Measurements from ENCODE around the gene PLA2G10.
"Not testable (repeated sequence)": the region's sequence is repeated elsewhere in the genome, so short reads cannot be mapped to it uniquely, and the experiment has no call there.

The PLA2G10 gene

GRCh38 chr16:14682121-14682520 lies 12.0 kb downstream of the PLA2G10 start:
- no peak overlapping the region for H3K4me3 ChIP-seq (ENCODE audit: insufficient read depth, low read depth, low read length, poor library complexity, severe bottlenecking)
- H3K27me3 ChIP-seq (replicated peaks; ENCODE audit: control insufficient read depth, insufficient read depth, low read length, poor library complexity, severe bottlenecking), result no peaks in the 10 kb centered on the region
- no peak overlapping the region for H3K27ac ChIP-seq (ENCODE audit: insufficient read depth, low read length, poor library complexity, severe bottlenecking)
- DNase-seq, result no peak
- H3K4me1 ChIP-seq (ENCODE audit: control insufficient read depth, insufficient read depth, low read length, poor library complexity, severe bottlenecking), result no peaks in the 10 kb centered on the region
- no peaks in the 10 kb centered on the region for H3K9me3 ChIP-seq (ENCODE audit: control insufficient read depth, low read length)
- no peaks in the 10 kb centered on the region for H3K36me3 ChIP-seq (ENCODE audit: control insufficient read depth, insufficient read depth, low read length)

- no peaks in the 10 kb centered on the region for H3K4me1 ChIP-seq (ENCODE audit: control insufficient read depth, insufficient read depth, low read length, poor library complexity, severe bottlenecking)
- no peaks in the 10 kb centered on the region for H3K9me3 ChIP-seq (ENCODE audit: control insufficient read depth, low read length)
- H3K27me3 ChIP-seq (replicated peaks; ENCODE audit: control insufficient read depth, insufficient read depth, low read length, poor library complexity, severe bottlenecking), result no peaks in the 10 kb centered on the region
- H3K4me3 ChIP-seq (ENCODE audit: insufficient read depth, low read depth, low read length, poor library complexity, severe bottlenecking), result no peak overlapping the region
- no peak overlapping the region for H3K27ac ChIP-seq (ENCODE audit: insufficient read depth, low read length, poor library complexity, severe bottlenecking)
- DNase-seq, result no peak
- H3K36me3 ChIP-seq (ENCODE audit: control insufficient read depth, insufficient read depth, low read length), result no peaks in the 10 kb centered on the region
Observed at GRCh38 chr16:14681115-14681514, 13.0 kb downstream of the PLA2G10 start.

- DNase-seq; H3K27me3 ChIP-seq (replicated peaks; ENCODE audit: control insufficient read depth, insufficient read depth, low read length, poor library complexity, severe bottlenecking); H3K4me3 ChIP-seq (ENCODE audit: insufficient read depth, low read depth, low read length, poor library complexity, severe bottlenecking); H3K27ac ChIP-seq (ENCODE audit: insufficient read depth, low read length, poor library complexity, severe bottlenecking); H3K4me1 ChIP-seq (ENCODE audit: control insufficient read depth, insufficient read depth, low read length, poor library complexity, severe bottlenecking); H3K36me3 ChIP-seq (ENCODE audit: control insufficient read depth, insufficient read depth, low read length); H3K9me3 ChIP-seq (ENCODE audit: control insufficient read depth, low read length): not testable (repeated sequence)
Observed at GRCh38 chr16:14680396-14680795, 13.7 kb downstream of the PLA2G10 start.

- Histone ChIP-seq H3K27me3 (replicated peaks; ENCODE audit: control insufficient read depth, insufficient read depth, low read length, poor library complexity, severe bottlenecking) (no peaks in the 10 kb centered on the region), H3K36me3 (ENCODE audit: control insufficient read depth, insufficient read depth, low read length) (no peaks in the 10 kb centered on the region), H3K4me3 (ENCODE audit: insufficient read depth, low read depth, low read length, poor library complexity, severe bottlenecking) (no peak overlapping the region), H3K27ac (ENCODE audit: insufficient read depth, low read length, poor library complexity, severe bottlenecking) (no peak overlapping the region), H3K4me1 (ENCODE audit: control insufficient read depth, insufficient read depth, low read length, poor library complexity, severe bottlenecking) (no peaks in the 10 kb centered on the region), H3K9me3 (ENCODE audit: control insufficient read depth, low read length) (no peaks in the 10 kb centered on the region)
- no peak for DNase-seq
Observed at GRCh38 chr16:14678748-14679497, 15.2 kb downstream of the PLA2G10 start.

- no peaks in the 10 kb centered on the region for H3K4me1 ChIP-seq (ENCODE audit: control insufficient read depth, insufficient read depth, low read length, poor library complexity, severe bottlenecking)
- H3K9me3 ChIP-seq (ENCODE audit: control insufficient read depth, low read length), result no peaks in the 10 kb centered on the region
- no peak overlapping the region for H3K4me3 ChIP-seq (ENCODE audit: insufficient read depth, low read depth, low read length, poor library complexity, severe bottlenecking)
- no peaks in the 10 kb centered on the region for H3K36me3 ChIP-seq (ENCODE audit: control insufficient read depth, insufficient read depth, low read length)
- no peak for DNase-seq
- no peak overlapping the region for H3K27ac ChIP-seq (ENCODE audit: insufficient read depth, low read length, poor library complexity, severe bottlenecking)
- no peaks in the 10 kb centered on the region for H3K27me3 ChIP-seq (replicated peaks; ENCODE audit: control insufficient read depth, insufficient read depth, low read length, poor library complexity, severe bottlenecking)
Observed at GRCh38 chr16:14677627-14678026, 16.5 kb downstream of the PLA2G10 start.

- no peak for DNase-seq
- H3K27ac ChIP-seq (ENCODE audit: insufficient read depth, low read length, poor library complexity, severe bottlenecking), result no peak overlapping the region
- no peaks in the 10 kb centered on the region for H3K4me1 ChIP-seq (ENCODE audit: control insufficient read depth, insufficient read depth, low read length, poor library complexity, severe bottlenecking)
- H3K27me3 ChIP-seq (replicated peaks; ENCODE audit: control insufficient read depth, insufficient read depth, low read length, poor library complexity, severe bottlenecking), result no peaks in the 10 kb centered on the region
- no peaks in the 10 kb centered on the region for H3K36me3 ChIP-seq (ENCODE audit: control insufficient read depth, insufficient read depth, low read length)
- H3K9me3 ChIP-seq (ENCODE audit: control insufficient read depth, low read length), result no peaks in the 10 kb centered on the region
- no peak overlapping the region for H3K4me3 ChIP-seq (ENCODE audit: insufficient read depth, low read depth, low read length, poor library complexity, severe bottlenecking)
Observed at GRCh38 chr16:14676633-14677032, 17.5 kb downstream of the PLA2G10 start.

GRCh38 chr16:14672403-14672971 lies 21.6 kb downstream of the PLA2G10 start:
- Histone ChIP-seq H3K36me3 (ENCODE audit: control insufficient read depth, insufficient read depth, low read length) (peaks cover 9% of the 10 kb centered on the region), H3K4me3 (ENCODE audit: insufficient read depth, low read depth, low read length, poor library complexity, severe bottlenecking) (no peak overlapping the region), H3K27me3 (replicated peaks; ENCODE audit: control insufficient read depth, insufficient read depth, low read length, poor library complexity, severe bottlenecking) (no peaks in the 10 kb centered on the region), H3K9me3 (ENCODE audit: control insufficient read depth, low read length) (no peaks in the 10 kb centered on the region), H3K27ac (ENCODE audit: insufficient read depth, low read length, poor library complexity, severe bottlenecking) (no peak overlapping the region), H3K4me1 (ENCODE audit: control insufficient read depth, insufficient read depth, low read length, poor library complexity, severe bottlenecking) (no peaks in the 10 kb centered on the region)
- DNase-seq, result no peak

- Histone ChIP-seq H3K27me3 (replicated peaks; ENCODE audit: control insufficient read depth, insufficient read depth, low read length, poor library complexity, severe bottlenecking) (no peaks in the 10 kb centered on the region), H3K36me3 (ENCODE audit: control insufficient read depth, insufficient read depth, low read length) (peaks cover 31% of the 10 kb centered on the region)
- DNase-seq, result no peak
Observed at GRCh38 chr16:14669776-14670175, 24.3 kb downstream of the PLA2G10 start.

GRCh38 chr16:14668556-14669223 lies 25.4 kb downstream of the PLA2G10 start:
- Histone ChIP-seq H3K36me3 (ENCODE audit: control insufficient read depth, insufficient read depth, low read length) (peaks cover 42% of the 10 kb centered on the region), H3K4me1 (ENCODE audit: control insufficient read depth, insufficient read depth, low read length, poor library complexity, severe bottlenecking) (no peaks in the 10 kb centered on the region), H3K4me3 (ENCODE audit: insufficient read depth, low read depth, low read length, poor library complexity, severe bottlenecking) (no peak overlapping the region), H3K27ac (ENCODE audit: insufficient read depth, low read length, poor library complexity, severe bottlenecking) (no peak overlapping the region), H3K27me3 (replicated peaks; ENCODE audit: control insufficient read depth, insufficient read depth, low read length, poor library complexity, severe bottlenecking) (no peaks in the 10 kb centered on the region), H3K9me3 (ENCODE audit: control insufficient read depth, low read length) (no peaks in the 10 kb centered on the region)
- no peak for DNase-seq

More at GRCh38 chr16:14669776-14670175, 24.3 kb downstream of the PLA2G10 start:
- Histone ChIP-seq H3K9me3 (ENCODE audit: control insufficient read depth, low read length) (no peaks in the 10 kb centered on the region), H3K4me3 (ENCODE audit: insufficient read depth, low read depth, low read length, poor library complexity, severe bottlenecking) (no peak overlapping the region), H3K27ac (ENCODE audit: insufficient read depth, low read length, poor library complexity, severe bottlenecking) (no peak overlapping the region), H3K4me1 (ENCODE audit: control insufficient read depth, insufficient read depth, low read length, poor library complexity, severe bottlenecking) (no peaks in the 10 kb centered on the region)
